Astrocyte of the hippocampus (primary cell): ENCODE measurements around the gene TTLL9.

Experiments
- DNase-seq: peaks from one replicate; pipeline ENCODE4 v3.0.0; 2011; ENCODE audit warnings: low read depth, low spot score

The TTLL9 gene

GRCh38 chr20:31857861-31858759 is 12.3 kb upstream of the TTLL9 start:
- DNase-seq = no peak

GRCh38 chr20:31858760-31859083 is 11.7 kb upstream of the TTLL9 start:
- no peak for DNase-seq

- DNase-seq = no peak
Observed at GRCh38 chr20:31859266-31859997, 11.0 kb upstream of the TTLL9 start.

GRCh38 chr20:31859998-31860380 is 10.4 kb upstream of the TTLL9 start:
- DNase-seq = no peak

- no peak for DNase-seq
Observed at GRCh38 chr20:31860390-31861134, 9.9 kb upstream of the TTLL9 start.

GRCh38 chr20:31861135-31861384 is 9.4 kb upstream of the TTLL9 start:
- no peak for DNase-seq

GRCh38 chr20:31861385-31862156 is 8.9 kb upstream of the TTLL9 start:
- DNase-seq = peak; percentile 77

GRCh38 chr20:31862157-31862470 is 8.3 kb upstream of the TTLL9 start:
- no peak for DNase-seq

- DNase-seq = no peak
Observed at GRCh38 chr20:31862506-31862905, 7.9 kb upstream of the TTLL9 start.

GRCh38 chr20:31863296-31864085 is 6.9 kb upstream of the TTLL9 start:
- DNase-seq = no peak

GRCh38 chr20:31864521-31865400 is 5.7 kb upstream of the TTLL9 start:
- DNase-seq = no peak

GRCh38 chr20:31866221-31866620 is 4.2 kb upstream of the TTLL9 start:
- DNase-seq = no peak

- no peak for DNase-seq
Observed at GRCh38 chr20:31868853-31869672, 1.4 kb upstream of the TTLL9 start.

GRCh38 chr20:31869673-31869941 is 827 bp upstream of the TTLL9 start:
- DNase-seq = no peak

GRCh38 chr20:31870726-31871617 is 538 bp downstream of the TTLL9 start:
- peak; percentile 21 for DNase-seq

- no peak for DNase-seq
Observed at GRCh38 chr20:31871618-31871954, 1.2 kb downstream of the TTLL9 start.

GRCh38 chr20:31872406-31872805 is 2.0 kb downstream of the TTLL9 start:
- no peak for DNase-seq

- DNase-seq = no peak
Observed at GRCh38 chr20:31875671-31876070, 5.2 kb downstream of the TTLL9 start.

GRCh38 chr20:31877684-31878083 is 7.2 kb downstream of the TTLL9 start:
- no peak for DNase-seq
